Neural cell (in vitro differentiated cells): ENCODE measurements around the gene HAPSTR1. TPM values are rescaled to one million over a fixed set of nuclear protein-coding genes. Genes with fewer than 3 reads are reported as not detected.

Experiments used
- H2AFZ ChIP-seq: fragments of 200-600, 300-800 bp; sonication (generic), shearing (Covaris generic); 2 replicates; pipeline ENCODE4 v1.6.0; 2014; ENCODE audit warnings: low read depth, mild to moderate bottlenecking, antibody characterized with exemption, low read length, moderate library complexity
- H3F3A ChIP-seq: fragments of 200-600 bp; shearing (Covaris generic); 2 replicates; pipeline ENCODE4 v1.6.1; 2016; ENCODE audit warnings: mild to moderate bottlenecking, moderate library complexity, mixed read lengths, antibody characterized with exemption, low read length; ENCODE audit not compliant: insufficient read depth, poor library complexity, severe bottlenecking
- H3K27ac ChIP-seq: fragments of 200-600, 300-800 bp; sonication (generic), shearing (Covaris generic); 2 replicates; pipeline ENCODE4 v1.5.1; 2014; ENCODE audit warnings: mild to moderate bottlenecking, low read length, moderate library complexity
- H3K27me3 ChIP-seq: fragments of 300-800, 200-600 bp; sonication (generic), shearing (Covaris generic); 2 replicates; pipeline ENCODE4 v1.6.0; 2014; ENCODE audit warnings: mild to moderate bottlenecking, low read depth, low read length, moderate library complexity; ENCODE audit not compliant: insufficient read depth
- H3K36me3 ChIP-seq: fragments of 300-800, 200-600 bp; sonication (generic), shearing (Covaris generic); 2 replicates; pipeline ENCODE4 v1.5.1; 2014; ENCODE audit warnings: mild to moderate bottlenecking, antibody characterized with exemption, low read length, moderate library complexity; ENCODE audit not compliant: insufficient read depth
- H3K4me2 ChIP-seq: fragments of 300-800, 200-600 bp; sonication (generic), shearing (Covaris generic); 2 replicates; pipeline ENCODE4 v1.6.0; 2014; ENCODE audit warnings: mild to moderate bottlenecking, low read length
- H3K4me3 ChIP-seq: fragments of 300-800, 200-600 bp; sonication (generic), shearing (Covaris generic); 2 replicates; pipeline ENCODE4 v1.5.1; 2014; ENCODE audit warnings: mild to moderate bottlenecking, low read length, moderate library complexity
- H3K79me2 ChIP-seq: fragments of 200-600 bp; shearing (Covaris generic); replicated peaks from 2 replicates; pipeline ENCODE4 v1.6.0; 2014; ENCODE audit warnings: mild to moderate bottlenecking, low read length, moderate library complexity; ENCODE audit not compliant: insufficient read depth
- H3K9ac ChIP-seq: fragments of 300-800, 200-600 bp; sonication (generic), shearing (Covaris generic); 2 replicates; pipeline ENCODE4 v1.6.1; 2016; ENCODE audit warnings: mild to moderate bottlenecking, low read length, mixed read lengths
- H3K9me2 ChIP-seq: fragments of 200-600 bp; shearing (Covaris generic); 2 replicates; pipeline ENCODE4 v1.6.1; 2016; ENCODE audit warnings: mild to moderate bottlenecking, low read length, mixed read lengths; ENCODE audit not compliant: insufficient read depth
- H3K9me3 ChIP-seq: fragments of 200-600, 300-800 bp; sonication (generic), shearing (Covaris generic); 2 replicates; pipeline ENCODE4 v1.6.1; 2016; ENCODE audit warnings: mild to moderate bottlenecking, mixed run types, low read length, moderate library complexity, mixed read lengths
- H4K20me1 ChIP-seq: fragments of 200-600 bp; shearing (Covaris generic); 2 replicates; pipeline ENCODE4 v1.6.1; 2016; ENCODE audit warnings: mild to moderate bottlenecking, mixed run types; ENCODE audit not compliant: insufficient read depth
- CTCF ChIP-seq: fragments of 450-650 bp; IDR thresholded peaks from 2 replicates; pipeline ENCODE4 v1.5.1; 2014; ENCODE audit warnings: antibody characterized with exemption, mild to moderate bottlenecking, moderate library complexity; ENCODE audit not compliant: poor library complexity, severe bottlenecking
- EP300 ChIP-seq: fragments of 450-650 bp; conservative IDR thresholded peaks from 2 replicates; pipeline ENCODE4 v1.6.1; 2014; ENCODE audit warnings: antibody characterized with exemption, mild to moderate bottlenecking, moderate library complexity; ENCODE audit not compliant: poor library complexity, severe bottlenecking
- EZH2 ChIP-seq: fragments of 200-600, 300-800 bp; shearing (Covaris generic), sonication (generic); IDR thresholded peaks from 2 replicates; pipeline ENCODE4 v1.6.1; 2014; ENCODE audit warnings: antibody characterized with exemption, low read length, borderline replicate concordance, mild to moderate bottlenecking; ENCODE audit not compliant: insufficient read depth, poor library complexity, severe bottlenecking
- MXI1 ChIP-seq: fragments of 450-650 bp; conservative IDR thresholded peaks from 2 replicates; pipeline ENCODE4 v1.6.1; 2014; ENCODE audit warnings: antibody characterized with exemption, mild to moderate bottlenecking; ENCODE audit not compliant: poor library complexity, severe bottlenecking
- POLR2AphosphoS5 ChIP-seq: IDR thresholded peaks from 2 replicates; pipeline ENCODE4 v1.6.1; 2012
- RAD21 ChIP-seq: fragments of 450-650 bp; conservative IDR thresholded peaks from 2 replicates; pipeline ENCODE4 v1.6.1; 2014; ENCODE audit warnings: antibody characterized with exemption, mild to moderate bottlenecking, moderate library complexity
- REST ChIP-seq: IDR thresholded peaks from 2 replicates; pipeline ENCODE4 v1.6.1; 2012; ENCODE audit warnings: borderline replicate concordance
- SMC3 ChIP-seq: fragments of 450-650 bp; conservative IDR thresholded peaks from 2 replicates; pipeline ENCODE4 v1.6.1; 2014; ENCODE audit warnings: antibody characterized with exemption, mild to moderate bottlenecking, moderate library complexity; ENCODE audit not compliant: poor library complexity
- TAF1 ChIP-seq: IDR thresholded peaks from 2 replicates; pipeline ENCODE4 v1.6.1; 2012; ENCODE audit warnings: low read depth
- polyA plus RNA-seq: library from polyadenylated mRNA; depleted of rRNA; stranded (reverse); fragments of >200 nt; gene quantifications from 2 replicates; pipeline ENCODE4 v1.2.3, GENCODE V29; 2014

HAPSTR1 gene
- polyA plus RNA-seq, 1 donor from 2014 or later = 60.7 TPM

DNA sequence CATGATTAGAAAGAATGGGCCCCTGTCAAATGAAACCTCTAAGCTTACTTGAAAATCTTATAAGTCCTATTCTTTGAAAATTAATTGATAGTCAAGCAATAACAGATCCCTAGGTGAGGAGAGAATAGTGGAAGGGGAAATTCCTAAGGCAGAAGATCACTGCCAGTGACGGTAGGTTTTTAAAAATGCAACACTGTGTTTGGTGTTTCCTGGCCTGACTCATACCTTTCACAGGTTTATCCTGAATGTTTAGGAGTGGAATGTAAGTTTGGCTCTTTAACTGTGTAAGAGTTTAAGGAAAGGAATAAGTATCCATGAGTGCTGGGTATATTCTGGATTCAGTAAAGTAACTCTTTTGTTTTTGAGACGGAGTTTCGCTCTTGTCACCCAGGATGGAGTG, 23.8 kb downstream of the HAPSTR1 start:
- no peaks in the 10 kb centered on the region for H3K9me3 ChIP-seq
- H3K4me3 ChIP-seq = no peak overlapping the region
- no peak overlapping the region for H3K27ac ChIP-seq
- peaks cover 7% of the 10 kb centered on the region for H3K36me3 ChIP-seq
- H3K27me3 ChIP-seq = no peaks in the 10 kb centered on the region
- peaks cover 48% of the 10 kb centered on the region for H4K20me1 ChIP-seq
- no peaks in the 10 kb centered on the region for H3F3A ChIP-seq
- no peak overlapping the region for H3K4me2 ChIP-seq
- H3K79me2 ChIP-seq = peaks cover 66% of the 10 kb centered on the region
- TF ChIP-seq MXI1 (no peak), TAF1 (no peak), REST (no peak), SMC3 (no peak), POLR2AphosphoS5 (no peak)
- no peak overlapping the region for H2AFZ ChIP-seq
- no peak overlapping the region for H3K9ac ChIP-seq
- no peaks in the 10 kb centered on the region for H3K9me2 ChIP-seq

DNA sequence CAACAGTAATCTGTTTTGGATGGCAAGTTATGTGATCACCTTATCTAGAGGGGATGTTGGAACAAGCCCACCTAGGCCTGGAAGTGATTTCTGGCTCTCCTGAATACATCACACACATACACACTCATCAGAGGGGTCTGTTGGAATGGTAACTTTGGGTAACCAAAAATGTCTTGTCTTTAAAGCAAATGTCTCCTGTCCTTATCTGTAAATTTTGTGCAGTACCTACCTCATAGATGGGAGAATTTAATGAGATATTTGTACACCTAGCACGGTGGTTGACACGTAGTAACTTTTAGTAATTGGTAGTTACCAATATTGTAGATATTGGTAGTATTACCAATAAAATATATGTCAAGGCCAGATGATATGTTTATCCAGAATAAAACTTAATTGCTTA, 24.7 kb downstream of the HAPSTR1 start:
- no peaks in the 10 kb centered on the region for H3K27me3 ChIP-seq
- no peaks in the 10 kb centered on the region for H3K9me3 ChIP-seq
- no peak overlapping the region for H3K4me2 ChIP-seq
- H3K27ac ChIP-seq = no peak overlapping the region
- TF ChIP-seq REST = no peak
- H3K9ac ChIP-seq = no peak overlapping the region
- no peaks in the 10 kb centered on the region for H3F3A ChIP-seq
- no peaks in the 10 kb centered on the region for H3K9me2 ChIP-seq
- peaks cover 62% of the 10 kb centered on the region for H3K79me2 ChIP-seq
- peaks cover 40% of the 10 kb centered on the region for H4K20me1 ChIP-seq
- H2AFZ ChIP-seq = no peak overlapping the region
- peaks cover 7% of the 10 kb centered on the region for H3K36me3 ChIP-seq
- no peak overlapping the region for H3K4me3 ChIP-seq

- Histone ChIP-seq H3K79me2 (peaks cover 50% of the 10 kb centered on the region), H3K36me3 (peaks cover 7% of the 10 kb centered on the region), H4K20me1 (peaks cover 20% of the 10 kb centered on the region)
Observed at GRCh38 chr16:9118170-9118569, 26.7 kb downstream of the HAPSTR1 start.

More at GRCh38 chr16:9118170-9118569, 26.7 kb downstream of the HAPSTR1 start:
- no peak overlapping the region for H2AFZ ChIP-seq
- H3K9me2 ChIP-seq = no peaks in the 10 kb centered on the region
- H3K4me2 ChIP-seq = no peak overlapping the region
- H3K27me3 ChIP-seq = no peaks in the 10 kb centered on the region
- H3K4me3 ChIP-seq = no peak overlapping the region
- H3K9ac ChIP-seq = no peak overlapping the region
- no peaks in the 10 kb centered on the region for H3K9me3 ChIP-seq
- H3K27ac ChIP-seq = no peak overlapping the region
- no peaks in the 10 kb centered on the region for H3F3A ChIP-seq
- no peak for TF ChIP-seq EZH2
- TF ChIP-seq RAD21 = no peak
- TF ChIP-seq POLR2AphosphoS5 = no peak
- no peak for TF ChIP-seq CTCF
- TF ChIP-seq SMC3 = no peak
- TF ChIP-seq TAF1 = no peak
- TF ChIP-seq EP300 = no peak
- TF ChIP-seq REST = no peak
- no peak for TF ChIP-seq MXI1
